Ovary (tissue), 3 donors: ENCODE measurements around the gene EFNA5.

Experiments used
- POLR2A ChIP-seq: fragments of 450-650 bp; IDR thresholded peaks from one replicate; pipeline ENCODE4 v1.6.1; 2017; ENCODE audit warnings: antibody characterized with exemption, mild to moderate bottlenecking, moderate library complexity
- TF ChIP-seq, protein P1 (sequence below), 3 donors: fragments of 450-650 bp in 2 of 3; fragments of 200-600 bp in 1 of 3; IDR thresholded peaks; one replicate each; pipeline versions ENCODE4 v1.5.1 to v1.8.0; 2016 to 2022; ENCODE audit warnings: antibody characterized with exemption in 3 of 3, mild to moderate bottlenecking in 1 of 3
- donor health status: DM: no; HTN: no; CAD: no.

DNA sequence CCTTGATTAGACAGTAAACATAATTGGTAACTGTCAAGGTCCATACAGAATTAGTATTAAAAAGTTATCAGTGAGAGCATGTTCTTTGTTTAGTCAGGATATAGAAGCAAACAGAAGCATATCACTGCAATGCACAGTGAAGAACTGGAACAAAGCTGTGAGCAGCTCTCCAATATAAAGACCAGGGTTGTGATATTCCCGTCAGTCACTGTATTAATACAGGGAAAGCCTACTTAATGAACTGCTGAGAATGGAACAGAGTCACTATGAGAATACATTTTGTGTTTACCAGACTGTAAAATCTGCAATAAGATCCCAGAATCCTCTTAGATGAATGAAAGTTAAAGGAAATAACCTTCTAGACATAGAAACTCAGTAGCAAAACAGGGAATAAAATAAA lies 58.2 kb downstream of the EFNA5 start:
- TF ChIP-seq, protein P1, sequence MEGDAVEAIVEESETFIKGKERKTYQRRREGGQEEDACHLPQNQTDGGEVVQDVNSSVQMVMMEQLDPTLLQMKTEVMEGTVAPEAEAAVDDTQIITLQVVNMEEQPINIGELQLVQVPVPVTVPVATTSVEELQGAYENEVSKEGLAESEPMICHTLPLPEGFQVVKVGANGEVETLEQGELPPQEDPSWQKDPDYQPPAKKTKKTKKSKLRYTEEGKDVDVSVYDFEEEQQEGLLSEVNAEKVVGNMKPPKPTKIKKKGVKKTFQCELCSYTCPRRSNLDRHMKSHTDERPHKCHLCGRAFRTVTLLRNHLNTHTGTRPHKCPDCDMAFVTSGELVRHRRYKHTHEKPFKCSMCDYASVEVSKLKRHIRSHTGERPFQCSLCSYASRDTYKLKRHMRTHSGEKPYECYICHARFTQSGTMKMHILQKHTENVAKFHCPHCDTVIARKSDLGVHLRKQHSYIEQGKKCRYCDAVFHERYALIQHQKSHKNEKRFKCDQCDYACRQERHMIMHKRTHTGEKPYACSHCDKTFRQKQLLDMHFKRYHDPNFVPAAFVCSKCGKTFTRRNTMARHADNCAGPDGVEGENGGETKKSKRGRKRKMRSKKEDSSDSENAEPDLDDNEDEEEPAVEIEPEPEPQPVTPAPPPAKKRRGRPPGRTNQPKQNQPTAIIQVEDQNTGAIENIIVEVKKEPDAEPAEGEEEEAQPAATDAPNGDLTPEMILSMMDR (IDR thresholded peaks at IDR 0.05): no peak
- no peak for TF ChIP-seq POLR2A
